Chondrocyte (in vitro differentiated cells): ENCODE results near the gene MGME1. TPM values are rescaled to one million over a fixed set of nuclear protein-coding genes. Genes with fewer than 3 reads are reported as not detected.

Experiments
- DNase-seq: peaks from one replicate; pipeline ENCODE4 v3.0.0; 2021; ENCODE audit warnings: mixed read lengths, low spot score
- H3K27ac Mint-ChIP-seq: one replicate; pipeline ENCODE4 v1.8.0; 2021; ENCODE audit warnings: mild to moderate bottlenecking, moderate library complexity, mixed read lengths; ENCODE audit not compliant: unreplicated experiment
- H3K27me3 Mint-ChIP-seq: 2 replicates; pipeline ENCODE4 v1.8.0; 2021; ENCODE audit warnings: low read depth, mixed read lengths
- H3K36me3 Mint-ChIP-seq: 2 replicates; pipeline ENCODE4 v1.8.0; 2021; ENCODE audit warnings: low read depth, mixed read lengths
- H3K4me1 Mint-ChIP-seq: 2 replicates; pipeline ENCODE4 v1.8.0; 2021; ENCODE audit warnings: low read depth, mild to moderate bottlenecking, mixed read lengths
- H3K4me3 Mint-ChIP-seq: one replicate; pipeline ENCODE4 v1.8.0; 2021; ENCODE audit warnings: mild to moderate bottlenecking, moderate library complexity, mixed read lengths; ENCODE audit not compliant: unreplicated experiment
- H3K9me3 Mint-ChIP-seq: 2 replicates; pipeline ENCODE4 v1.8.0; 2021; ENCODE audit warnings: low read depth, mixed read lengths
- total RNA-seq: library from RNA; stranded (reverse); gene quantifications from 3 replicates; pipeline ENCODE4 v1.2.1, GENCODE V29; 2021
- TF ChIP-seq, protein P1 (sequence below): fragments of 200-600 bp; sonication (generic); IDR thresholded peaks from 2 replicates; pipeline ENCODE4 v1.5.0; 2021; ENCODE audit warnings: antibody characterized with exemption, mild to moderate bottlenecking, moderate library complexity

Gene MGME1
- total RNA-seq, 1 donor from 2014 or later = 15.1 TPM

DNA sequence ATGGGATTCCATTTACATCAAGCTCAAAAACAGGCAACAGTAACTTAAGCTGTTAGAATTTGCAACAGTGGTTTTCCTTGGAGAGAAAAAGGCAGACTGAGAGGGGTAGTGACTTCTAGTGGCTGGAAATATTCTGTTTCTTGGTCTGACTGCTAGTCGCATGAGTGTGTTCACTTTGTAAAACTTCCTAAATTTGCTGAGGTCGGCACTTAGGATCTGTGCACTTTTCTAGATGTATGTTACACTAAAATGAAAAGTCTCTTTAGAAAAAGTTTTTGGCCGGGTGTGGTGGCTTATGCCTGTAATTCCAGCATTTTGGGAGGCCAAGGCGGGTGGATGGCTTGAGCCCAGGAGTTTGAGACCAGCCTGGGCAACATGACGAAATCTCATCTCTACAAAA lies 70.2 kb downstream of the MGME1 start:
- H3K9me3 Mint-ChIP-seq = peaks cover 7% of the 10 kb centered on the region
- no peak overlapping the region for H3K27ac Mint-ChIP-seq
- peaks cover 29% of the 10 kb centered on the region for H3K27me3 Mint-ChIP-seq
- no peak for DNase-seq
- no peaks in the 10 kb centered on the region for H3K4me1 Mint-ChIP-seq
- TF ChIP-seq, protein P1, sequence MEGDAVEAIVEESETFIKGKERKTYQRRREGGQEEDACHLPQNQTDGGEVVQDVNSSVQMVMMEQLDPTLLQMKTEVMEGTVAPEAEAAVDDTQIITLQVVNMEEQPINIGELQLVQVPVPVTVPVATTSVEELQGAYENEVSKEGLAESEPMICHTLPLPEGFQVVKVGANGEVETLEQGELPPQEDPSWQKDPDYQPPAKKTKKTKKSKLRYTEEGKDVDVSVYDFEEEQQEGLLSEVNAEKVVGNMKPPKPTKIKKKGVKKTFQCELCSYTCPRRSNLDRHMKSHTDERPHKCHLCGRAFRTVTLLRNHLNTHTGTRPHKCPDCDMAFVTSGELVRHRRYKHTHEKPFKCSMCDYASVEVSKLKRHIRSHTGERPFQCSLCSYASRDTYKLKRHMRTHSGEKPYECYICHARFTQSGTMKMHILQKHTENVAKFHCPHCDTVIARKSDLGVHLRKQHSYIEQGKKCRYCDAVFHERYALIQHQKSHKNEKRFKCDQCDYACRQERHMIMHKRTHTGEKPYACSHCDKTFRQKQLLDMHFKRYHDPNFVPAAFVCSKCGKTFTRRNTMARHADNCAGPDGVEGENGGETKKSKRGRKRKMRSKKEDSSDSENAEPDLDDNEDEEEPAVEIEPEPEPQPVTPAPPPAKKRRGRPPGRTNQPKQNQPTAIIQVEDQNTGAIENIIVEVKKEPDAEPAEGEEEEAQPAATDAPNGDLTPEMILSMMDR = no peak
- H3K36me3 Mint-ChIP-seq = no peaks in the 10 kb centered on the region
- H3K4me3 Mint-ChIP-seq = no peak overlapping the region

Other genes with a start within 250 kb of the MGME1 start
- 74.1 to 133 TPM (median 82.5 TPM) in 3 replicates for gene SNX5, start 224 bp upstream of the MGME1 start, total RNA-seq
- not detected in 3 replicates for gene OVOL2, start 88.9 kb downstream of the MGME1 start, total RNA-seq
- 13.6 to 14.5 TPM (median 14.1 TPM) in 3 replicates for gene KAT14, start 168.8 kb downstream of the MGME1 start, total RNA-seq
- 8.2 to 13.9 TPM (median 10.0 TPM) in 3 replicates for gene PET117, start 168.8 kb downstream of the MGME1 start, total RNA-seq